GM19351 (cell line): ENCODE results near the gene GPS1.

Experiments
- ATAC-seq: cut with Tn5 transposase; IDR thresholded peaks from one replicate; pipeline ENCODE4 v1.9.1; 2021; ENCODE audit warnings: mild to moderate bottlenecking, moderate library complexity; ENCODE audit not compliant: unreplicated experiment

The GPS1 gene

GRCh38 chr17:82098169-82098938, 46.7 kb downstream of the GPS1 start, which contains the start of gene FASN:
Gene FASN (minus strand): TSS chr17:82098236. CDS start chr17:82096445, 1,791 bp downstream.
- ATAC-seq = peak; percentile 71

- ATAC-seq = peak; percentile 6
Observed at GRCh38 chr17:82098939-82099763, 47.5 kb downstream of the GPS1 start.

- ATAC-seq = no peak
Observed at GRCh38 chr17:82100502-82101298, 49.0 kb downstream of the GPS1 start.

- ATAC-seq = no peak
Observed at GRCh38 chr17:82101301-82101715, 49.6 kb downstream of the GPS1 start.

- no peak for ATAC-seq
Observed at GRCh38 chr17:82101767-82102679, 50.3 kb downstream of the GPS1 start.

GRCh38 chr17:82103553-82104451, 52.1 kb downstream of the GPS1 start:
- ATAC-seq = no peak

GRCh38 chr17:82104797-82105416, 53.2 kb downstream of the GPS1 start:
- no peak for ATAC-seq

GRCh38 chr17:82105417-82105881, 53.8 kb downstream of the GPS1 start:
- no peak for ATAC-seq

GRCh38 chr17:82105882-82106687, 54.4 kb downstream of the GPS1 start:
- ATAC-seq = peak; percentile 87

- no peak for ATAC-seq
Observed at GRCh38 chr17:82106688-82107305, 55.1 kb downstream of the GPS1 start.
